Fibroblast of upper back skin (primary cell): ENCODE results near the gene SNAPC4.
"Not testable (repeated sequence)": the region's sequence is repeated elsewhere in the genome, so short reads cannot be mapped to it uniquely, and the experiment has no call there.

Experiments used
- DNase-seq: peaks from one replicate; pipeline ENCODE4 v3.0.0-alpha.2; 2013

The SNAPC4 gene

GRCh38 chr9:136431782-136432350, 31.9 kb upstream of the SNAPC4 start:
- no peak for DNase-seq

- no peak for DNase-seq
Observed at GRCh38 chr9:136430588-136431234, 30.7 kb upstream of the SNAPC4 start.

GRCh38 chr9:136429683-136430491, 29.9 kb upstream of the SNAPC4 start:
- no peak for DNase-seq

GRCh38 chr9:136429075-136429628, 29.2 kb upstream of the SNAPC4 start:
- DNase-seq: no peak

GRCh38 chr9:136426787-136427186, 26.8 kb upstream of the SNAPC4 start:
- no peak for DNase-seq

GRCh38 chr9:136425367-136425766, 25.4 kb upstream of the SNAPC4 start:
- not testable (repeated sequence) for DNase-seq

- DNase-seq: no peak
Observed at GRCh38 chr9:136424750-136425362, 24.9 kb upstream of the SNAPC4 start.

GRCh38 chr9:136423432-136424146, 23.6 kb upstream of the SNAPC4 start:
- no peak for DNase-seq

GRCh38 chr9:136422876-136423275, 22.9 kb upstream of the SNAPC4 start:
- DNase-seq: no peak

GRCh38 chr9:136421791-136422190, 21.8 kb upstream of the SNAPC4 start:
- DNase-seq: no peak

GRCh38 chr9:136419092-136419420, 19.1 kb upstream of the SNAPC4 start:
- DNase-seq: no peak

- DNase-seq: no peak
Observed at GRCh38 chr9:136418182-136419091, 18.5 kb upstream of the SNAPC4 start.

- DNase-seq: no peak
Observed at GRCh38 chr9:136416914-136417313, 16.9 kb upstream of the SNAPC4 start.

- no peak for DNase-seq
Observed at GRCh38 chr9:136416427-136416826, 16.5 kb upstream of the SNAPC4 start.

- no peak for DNase-seq
Observed at GRCh38 chr9:136412962-136413361, 13.0 kb upstream of the SNAPC4 start.

GRCh38 chr9:136411378-136411777, 11.4 kb upstream of the SNAPC4 start:
- DNase-seq: no peak

GRCh38 chr9:136410500-136411287, 10.7 kb upstream of the SNAPC4 start, which contains the start of the genes ENTR1 and PMPCA:
Gene ENTR1 (minus strand): TSS chr9:136410614. CDS start chr9:136410397, 217 bp downstream.
Gene PMPCA (plus strand): TSS chr9:136410658. CDS start chr9:136410669, 11 bp downstream.
- DNase-seq: peak; percentile 86

- peak; percentile 22 for DNase-seq
Observed at GRCh38 chr9:136409557-136410455, 9.8 kb upstream of the SNAPC4 start.

GRCh38 chr9:136407911-136408310, 7.9 kb upstream of the SNAPC4 start:
- no peak for DNase-seq
